HepG2 (cell line): ENCODE measurements around the gene NGRN. TPM values are rescaled to one million over a fixed set of nuclear protein-coding genes. Genes with fewer than 3 reads are reported as not detected.

Experiments used
- ATAC-seq: fragments of 200-7000 bp; cut with Tn5 transposase; 3 replicates; pipeline ENCODE4 v1.9.1; 2020; ENCODE audit warnings: mild to moderate bottlenecking, moderate library complexity
- BruUV-seq: library from RNA; stranded (reverse); fragments of 400-500 nt; replicated peaks from 2 replicates; lab custom pipeline; 2021; lab: Mats Ljungman, UMichigan
- CTCF ChIA-PET: fragments of 300-600 bp; formaldehyde crosslinking; extraction: SDS; loops from one replicate; lab custom pipeline; 2021; ENCODE audit warnings: low total read pairs, inconsistent platforms, low intra/inter-chr PET ratio; lab: Yijun Ruan, JAX
- POLR2A ChIA-PET: fragments of 350-600 bp; sonication (Branson Sonifier 250); formaldehyde crosslinking; loops from one replicate; lab custom pipeline; 2020; ENCODE audit warnings: antibody characterized with exemption, inconsistent platforms; lab: Yijun Ruan, JAX
- DNase-seq: peaks from one replicate; pipeline ENCODE4 v3.0.0-alpha.2; 2015; ENCODE audit warnings: low spot score
- FAIRE-seq: peaks from 3 replicates; lab custom pipeline; 2011; peaks lifted over from hg19 to GRCh38; lab: Jason Lieb, UNC
- H2AFZ ChIP-seq: one replicate; pipeline ENCODE4 v1.6.1; 2011; ENCODE audit warnings: low read length, inconsistent platforms
- H3K27ac ChIP-seq: fragments of 300-600 bp; 3 replicates; pipeline ENCODE4 v1.8.0; 2011; ENCODE audit warnings: mixed run types, mild to moderate bottlenecking, mixed read lengths, low read length, inconsistent platforms; ENCODE audit not compliant: insufficient read depth; ENCODE audit errors: extremely low read length
- H3K27me3 ChIP-seq, 2 experiments: fragments of 200-600 bp in 1 of 2; 2 replicates in 1 of 2; 3 replicates in 1 of 2; pipeline versions ENCODE4 v1.6.0 to v1.8.0; 2011; ENCODE audit warnings: low read length in 2 of 2, mild to moderate bottlenecking in 2 of 2, moderate library complexity in 2 of 2, inconsistent platforms in 1 of 2; ENCODE audit not compliant: insufficient read depth in 2 of 2, control insufficient read depth in 1 of 2
- H3K36me3 ChIP-seq, 2 experiments: fragments of 200-600 bp in 1 of 2; replicated peaks in 1 of 2; 2 replicates in 1 of 2; 3 replicates in 1 of 2; pipeline versions ENCODE4 v1.5.1 to v1.8.0; 2011; ENCODE audit warnings: low read length in 2 of 2, inconsistent platforms in 1 of 2; ENCODE audit not compliant: insufficient read depth in 2 of 2, control insufficient read depth in 1 of 2
- H3K4me1 ChIP-seq: 2 replicates; pipeline ENCODE4 v1.5.1; 2012; ENCODE audit warnings: low read length, inconsistent platforms; ENCODE audit not compliant: insufficient read depth
- H3K4me2 ChIP-seq: 2 replicates; pipeline ENCODE4 v1.6.0; 2011; ENCODE audit warnings: low read depth, low read length, inconsistent platforms
- H3K4me3 ChIP-seq, 3 experiments: fragments of 200-600 bp in 1 of 3; sonication (generic), shearing (Covaris generic) in 1 of 3; replicated peaks in 1 of 3; 2 replicates each; pipeline ENCODE4 v1.5.1; 2011 to 2016; ENCODE audit warnings: low read length in 3 of 3, inconsistent platforms in 2 of 3, low read depth in 2 of 3, mild to moderate bottlenecking in 2 of 3, control low read depth in 1 of 3, mixed read lengths in 1 of 3; ENCODE audit not compliant: insufficient read depth in 1 of 3
- H3K79me2 ChIP-seq: one replicate; pipeline ENCODE4 v1.6.1; 2011; ENCODE audit warnings: low read length, inconsistent platforms; ENCODE audit not compliant: insufficient read depth
- H3K9ac ChIP-seq: 2 replicates; pipeline ENCODE4 v1.6.0; 2011; ENCODE audit warnings: mild to moderate bottlenecking, low read depth, low read length, inconsistent platforms; ENCODE audit not compliant: insufficient read depth
- H3K9me3 ChIP-seq: 2 replicates; pipeline ENCODE4 v1.5.1; 2012; ENCODE audit warnings: mild to moderate bottlenecking, low read length
- H4K20me1 ChIP-seq: 2 replicates; pipeline ENCODE4 v1.6.0; 2011; ENCODE audit warnings: inconsistent platforms, mild to moderate bottlenecking, low read length, moderate library complexity; ENCODE audit not compliant: insufficient read depth
- JUNB ChIP-seq: sonication (generic); formaldehyde crosslinking; IDR thresholded peaks from 2 replicates; pipeline ENCODE4 v1.8.0; 2022; ENCODE audit warnings: missing genetic modification reagents, mild to moderate bottlenecking, borderline replicate concordance
- MED8 ChIP-seq: sonication (generic); formaldehyde crosslinking; IDR thresholded peaks from 2 replicates; pipeline ENCODE4 v1.8.1; 2023; ENCODE audit warnings: mild to moderate bottlenecking, missing genetic modification reagents; ENCODE audit not compliant: insufficient replicate concordance
- RFXANK ChIP-seq: IDR thresholded peaks from 2 replicates; pipeline ENCODE4 v1.6.1; 2016
- SKI ChIP-seq: fragments of 450-650 bp; IDR thresholded peaks from one replicate; pipeline ENCODE4 v1.6.1; 2018; ENCODE audit warnings: mild to moderate bottlenecking; ENCODE audit not compliant: partially characterized antibody
- SMARCC2 ChIP-seq: fragments of 450-650 bp; IDR thresholded peaks from 2 replicates; pipeline ENCODE4 v1.6.1; 2017; ENCODE audit warnings: antibody characterized with exemption, mild to moderate bottlenecking
- ZNF10 ChIP-seq: sonication (generic); formaldehyde crosslinking; IDR thresholded peaks from 2 replicates; pipeline ENCODE4 v1.4.0; 2020; ENCODE audit warnings: mild to moderate bottlenecking, low read depth, missing genetic modification reagents, borderline replicate concordance
- ZNF343 ChIP-seq: sonication (generic); formaldehyde crosslinking; IDR thresholded peaks from 2 replicates; pipeline ENCODE4 v1.4.0; 2020; ENCODE audit warnings: mild to moderate bottlenecking, missing genetic modification reagents
- ZNF629 ChIP-seq: sonication (generic); formaldehyde crosslinking; conservative IDR thresholded peaks from 2 replicates; pipeline ENCODE4 v1.5.0; 2020; ENCODE audit warnings: missing genetic modification reagents
- WGBS: methylation state at CpG from one replicate; pipeline ENCODE4 v1.1.6; 2017; ENCODE audit warnings: low lambda C conversion rate; 5-methylcytosine and 5-hydroxymethylcytosine counted together
- in situ Hi-C: cut with HindIII; loops from 2 replicates; pipeline ENCODE4 v1.10.0; 2017; ENCODE audit warnings: low pct_unique_long_range_greater_than_20kb; ENCODE audit not compliant: extremely low pct_ligation_motif_present
- intact Hi-C: fragments of 100-400 bp; cut with micrococcal nuclease; formaldehyde crosslinking; loops from one replicate; pipeline ENCODE4 v1.10.0; 2022; ENCODE audit not compliant: unreplicated experiment
- polyA plus RNA-seq, 8 experiments: library from polyadenylated mRNA; depleted of rRNA in 3 of 8; stranded (reverse) in 7 of 8; unstranded in 1 of 8; fragments of >200 nt; fragmentation: Illumina TruSeq in 4 of 8; extraction: Trizol in 4 of 8; gene quantifications; 2 replicates each; pipeline versions ENCODE4 v1.2.1 to v1.2.3, GENCODE V29; 2011 to 2016; ENCODE audit warnings: low read depth in 4 of 8, missing spikeins in 1 of 8, mixed read lengths in 1 of 8; ENCODE audit not compliant: insufficient read depth in 1 of 8
- total RNA-seq, 5 experiments: library from RNA; depleted of rRNA; stranded (reverse); fragments of >200 nt; fragmentation: Illumina TruSeq; extraction: Trizol; gene quantifications; 2 replicates each; pipeline ENCODE4 v1.2.3, GENCODE V29; 2016; ENCODE audit warnings: low read depth in 1 of 5
- TF ChIP-seq, protein P1 (sequence below): sonication (generic); formaldehyde crosslinking; IDR thresholded peaks from 2 replicates; pipeline ENCODE4 v1.4.0; 2020; ENCODE audit warnings: missing genetic modification reagents
- TF ChIP-seq, protein P2 (sequence below): IDR thresholded peaks from 2 replicates; pipeline ENCODE4 v1.6.1; 2016; ENCODE audit warnings: low read depth, control low read depth

NGRN gene
- total and polyA plus RNA-seq, 2 of the 13 experiments (the other 11 are each of a cell fraction or from before 2014, with no cell fraction given): 39.8 to 63.7 TPM

DNA sequence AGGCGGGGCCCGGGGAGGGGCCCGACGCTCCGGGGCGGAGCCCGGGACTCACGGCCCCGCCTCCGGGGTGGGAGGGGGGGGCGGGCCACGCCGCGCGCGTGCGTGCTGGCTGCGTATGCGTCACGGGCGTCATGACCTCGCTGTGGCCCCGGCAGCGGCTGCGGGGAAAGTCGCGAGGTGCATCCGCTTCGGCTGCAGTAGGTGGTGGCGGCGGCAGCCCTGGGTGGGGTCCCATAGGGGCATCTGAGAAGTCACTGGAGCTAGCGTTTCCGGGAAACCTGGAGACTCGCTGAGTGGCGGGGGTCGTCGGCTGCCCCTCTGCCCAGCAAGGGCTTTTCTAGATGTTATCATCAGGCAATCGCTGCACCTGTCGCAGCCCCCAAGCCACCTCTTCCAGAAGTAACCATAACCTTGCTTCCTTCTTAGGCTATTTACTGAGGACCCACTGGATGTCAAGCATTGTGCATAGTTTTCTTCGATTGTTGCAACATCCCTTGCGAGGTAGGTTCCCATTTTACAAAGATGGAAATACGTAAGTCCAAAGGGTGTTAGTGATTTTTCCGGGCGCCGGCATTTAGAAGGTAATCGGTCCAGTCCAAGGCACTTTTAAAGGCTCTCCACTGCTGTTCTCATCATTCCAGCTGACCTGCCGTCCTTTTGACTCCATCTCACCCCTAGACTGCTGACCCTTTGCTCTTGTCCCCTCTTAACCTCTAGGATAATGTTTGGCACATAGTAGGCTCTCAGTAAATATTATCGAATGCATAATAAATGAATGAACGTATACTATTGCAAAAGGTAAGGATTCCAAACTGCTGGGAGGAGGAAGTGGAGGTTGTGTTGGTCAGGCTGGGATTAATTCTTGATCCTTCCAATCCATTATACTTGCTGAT lies 31.1 kb upstream of the NGRN start, which contains the start of gene GDPGP1 (continued):
- TF ChIP-seq, protein P1, sequence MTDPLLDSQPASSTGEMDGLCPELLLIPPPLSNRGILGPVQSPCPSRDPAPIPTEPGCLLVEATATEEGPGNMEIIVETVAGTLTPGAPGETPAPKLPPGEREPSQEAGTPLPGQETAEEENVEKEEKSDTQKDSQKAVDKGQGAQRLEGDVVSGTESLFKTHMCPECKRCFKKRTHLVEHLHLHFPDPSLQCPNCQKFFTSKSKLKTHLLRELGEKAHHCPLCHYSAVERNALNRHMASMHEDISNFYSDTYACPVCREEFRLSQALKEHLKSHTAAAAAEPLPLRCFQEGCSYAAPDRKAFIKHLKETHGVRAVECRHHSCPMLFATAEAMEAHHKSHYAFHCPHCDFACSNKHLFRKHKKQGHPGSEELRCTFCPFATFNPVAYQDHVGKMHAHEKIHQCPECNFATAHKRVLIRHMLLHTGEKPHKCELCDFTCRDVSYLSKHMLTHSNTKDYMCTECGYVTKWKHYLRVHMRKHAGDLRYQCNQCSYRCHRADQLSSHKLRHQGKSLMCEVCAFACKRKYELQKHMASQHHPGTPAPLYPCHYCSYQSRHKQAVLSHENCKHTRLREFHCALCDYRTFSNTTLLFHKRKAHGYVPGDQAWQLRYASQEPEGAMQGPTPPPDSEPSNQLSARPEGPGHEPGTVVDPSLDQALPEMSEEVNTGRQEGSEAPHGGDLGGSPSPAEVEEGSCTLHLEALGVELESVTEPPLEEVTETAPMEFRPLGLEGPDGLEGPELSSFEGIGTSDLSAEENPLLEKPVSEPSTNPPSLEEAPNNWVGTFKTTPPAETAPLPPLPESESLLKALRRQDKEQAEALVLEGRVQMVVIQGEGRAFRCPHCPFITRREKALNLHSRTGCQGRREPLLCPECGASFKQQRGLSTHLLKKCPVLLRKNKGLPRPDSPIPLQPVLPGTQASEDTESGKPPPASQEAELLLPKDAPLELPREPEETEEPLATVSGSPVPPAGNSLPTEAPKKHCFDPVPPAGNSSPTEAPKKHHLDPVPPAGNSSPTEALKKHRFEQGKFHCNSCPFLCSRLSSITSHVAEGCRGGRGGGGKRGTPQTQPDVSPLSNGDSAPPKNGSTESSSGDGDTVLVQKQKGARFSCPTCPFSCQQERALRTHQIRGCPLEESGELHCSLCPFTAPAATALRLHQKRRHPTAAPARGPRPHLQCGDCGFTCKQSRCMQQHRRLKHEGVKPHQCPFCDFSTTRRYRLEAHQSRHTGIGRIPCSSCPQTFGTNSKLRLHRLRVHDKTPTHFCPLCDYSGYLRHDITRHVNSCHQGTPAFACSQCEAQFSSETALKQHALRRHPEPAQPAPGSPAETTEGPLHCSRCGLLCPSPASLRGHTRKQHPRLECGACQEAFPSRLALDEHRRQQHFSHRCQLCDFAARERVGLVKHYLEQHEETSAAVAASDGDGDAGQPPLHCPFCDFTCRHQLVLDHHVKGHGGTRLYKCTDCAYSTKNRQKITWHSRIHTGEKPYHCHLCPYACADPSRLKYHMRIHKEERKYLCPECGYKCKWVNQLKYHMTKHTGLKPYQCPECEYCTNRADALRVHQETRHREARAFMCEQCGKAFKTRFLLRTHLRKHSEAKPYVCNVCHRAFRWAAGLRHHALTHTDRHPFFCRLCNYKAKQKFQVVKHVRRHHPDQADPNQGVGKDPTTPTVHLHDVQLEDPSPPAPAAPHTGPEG (CRISPR knock-in tag): peak; percentile 10; the same call in 1 of the 2 replicates
- no peak for TF ChIP-seq MED8 (CRISPR knock-in tag)
- TF ChIP-seq SKI: peak; percentile 28
- no peak for TF ChIP-seq SMARCC2
- no peak for TF ChIP-seq RFXANK

DNA sequence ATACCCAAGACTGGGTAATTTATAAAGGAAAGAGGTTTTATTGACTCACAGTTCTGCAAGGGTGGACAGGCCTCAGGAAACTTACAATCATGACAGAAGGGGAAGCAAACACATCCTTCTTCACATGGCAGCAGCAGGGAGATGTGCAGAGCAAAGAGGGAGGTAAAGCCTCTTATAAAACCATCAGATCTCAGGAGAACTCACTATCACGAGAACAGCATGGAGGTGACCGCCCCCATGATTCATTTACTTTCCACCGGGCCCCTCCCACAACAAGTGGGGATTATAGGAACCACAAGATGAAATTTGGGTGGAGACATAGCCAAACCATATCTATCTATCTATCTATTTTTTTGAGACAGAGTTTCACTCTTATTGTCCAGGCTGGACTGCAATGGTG lies 26.1 kb upstream of the NGRN start:
- Histone ChIP-seq H4K20me1 (no peaks in the 10 kb centered on the region), H3K4me1 (peaks cover 21% of the 10 kb centered on the region), H3K9ac (no peak overlapping the region)
- CTCF ChIA-PET: no interaction called here
- no peak for ATAC-seq
- TF ChIP-seq ZNF10 (CRISPR knock-in tag) (no peak), JUNB (CRISPR knock-in tag) (no peak), ZNF629 (CRISPR knock-in tag) (no peak), ZNF343 (CRISPR knock-in tag) (no peak)
- TF ChIP-seq, protein P2, sequence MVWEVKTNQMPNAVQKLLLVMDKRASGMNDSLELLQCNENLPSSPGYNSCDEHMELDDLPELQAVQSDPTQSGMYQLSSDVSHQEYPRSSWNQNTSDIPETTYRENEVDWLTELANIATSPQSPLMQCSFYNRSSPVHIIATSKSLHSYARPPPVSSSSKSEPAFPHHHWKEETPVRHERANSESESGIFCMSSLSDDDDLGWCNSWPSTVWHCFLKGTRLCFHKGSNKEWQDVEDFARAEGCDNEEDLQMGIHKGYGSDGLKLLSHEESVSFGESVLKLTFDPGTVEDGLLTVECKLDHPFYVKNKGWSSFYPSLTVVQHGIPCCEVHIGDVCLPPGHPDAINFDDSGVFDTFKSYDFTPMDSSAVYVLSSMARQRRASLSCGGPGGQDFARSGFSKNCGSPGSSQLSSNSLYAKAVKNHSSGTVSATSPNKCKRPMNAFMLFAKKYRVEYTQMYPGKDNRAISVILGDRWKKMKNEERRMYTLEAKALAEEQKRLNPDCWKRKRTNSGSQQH (CRISPR knock-in tag): no peak
- TF ChIP-seq, all 625 proteins: peak for 0
- Histone ChIP-seq H3K79me2 (no peaks in the 10 kb centered on the region), H3K27me3 (no peaks in the 10 kb centered on the region; a peak in 1 of 5 replicates), H3K4me2 (no peak overlapping the region), H3K9me3 (no peaks in the 10 kb centered on the region), H3K27ac (no peak overlapping the region), H3K36me3 (peaks cover 0 to 12% of the 10 kb centered on the region in 2 experiments; a peak in 2 of 5 replicates), H3K4me3 (no peak overlapping the region), H2AFZ (no peak overlapping the region)
- FAIRE-seq: no peak
- 90% methylated on average over 3 of the region's 3 CpGs for WGBS
- no TSS peak for BruUV-seq
- intact Hi-C loops: no loop called here
- POLR2A ChIA-PET: interaction anchor here (3.3 kb wide), 1 partner anchor 9 kb away, joined by 12 read pairs; the partner anchor contains the start of gene TTLL13
- in situ Hi-C loops: no loop called here
- no peak for DNase-seq
